GM12878 (cell line): ENCODE results near the gene EYA2. TPM values are rescaled to one million over a fixed set of nuclear protein-coding genes. Genes with fewer than 3 reads are reported as not detected.

Experiments used
- ATAC-seq: fragments of 200-7000 bp; cut with Tn5 transposase; 3 replicates; pipeline ENCODE4 v1.9.1; 2020; ENCODE audit warnings: mild to moderate bottlenecking, moderate library complexity
- BruUV-seq: library from RNA; stranded (reverse); fragments of 400-500 nt; replicated peaks from 2 replicates; lab custom pipeline; 2021; lab: Mats Ljungman, UMichigan
- CTCF ChIA-PET: fragments of 300-600 bp; sonication (Branson Sonifier 250); formaldehyde crosslinking; extraction: SDS; loops from one replicate; lab custom pipeline; 2021; ENCODE audit warnings: inconsistent platforms; lab: Yijun Ruan, JAX
- POLR2A ChIA-PET: fragments of 350-600 bp; formaldehyde crosslinking; extraction: SDS; loops from one replicate; lab custom pipeline; 2021; ENCODE audit warnings: inconsistent platforms; lab: Charles Lee
- RAD21 ChIA-PET: fragments of 300-600 bp; sonication (Branson Sonifier 250); formaldehyde crosslinking; loops from one replicate; lab custom pipeline; 2023; ENCODE audit warnings: antibody characterized with exemption; ENCODE audit not compliant: unreplicated experiment; lab: Charles Lee
- SMC1A ChIA-PET: fragments of 300-600 bp; sonication (Branson Sonifier 250); formaldehyde crosslinking; loops from one replicate; lab custom pipeline; 2023; ENCODE audit not compliant: unreplicated experiment, uncharacterized antibody; lab: Charles Lee
- DNase-seq: peaks from one replicate; pipeline ENCODE4 v3.0.0-alpha.2; 2011; ENCODE audit warnings: low read depth, low spot score
- FAIRE-seq: peaks from 3 replicates; lab custom pipeline; 2011; peaks lifted over from hg19 to GRCh38; lab: Jason Lieb, UNC
- H2AFZ ChIP-seq: 2 replicates; pipeline ENCODE4 v1.6.0; 2011; ENCODE audit warnings: low read depth, low read length, control low read depth; ENCODE audit not compliant: control insufficient read depth
- H3K27ac ChIP-seq: 2 replicates; pipeline ENCODE4 v1.5.1; 2011; ENCODE audit warnings: control low read depth; ENCODE audit not compliant: control insufficient read depth, insufficient read depth
- H3K27me3 ChIP-seq, 2 experiments: replicated peaks in 1 of 2; 2 replicates each; pipeline versions ENCODE4 v1.6.0 to v1.6.1; 2011; ENCODE audit warnings: low read length in 1 of 2; ENCODE audit not compliant: control insufficient read depth in 2 of 2, insufficient read depth in 2 of 2
- H3K36me3 ChIP-seq, 2 experiments: 2 replicates each; pipeline ENCODE4 v1.5.1; 2011; ENCODE audit warnings: low read length in 1 of 2; ENCODE audit not compliant: control insufficient read depth in 2 of 2, insufficient read depth in 2 of 2
- H3K4me1 ChIP-seq: 2 replicates; pipeline ENCODE4 v1.6.1; 2011; ENCODE audit warnings: mild to moderate bottlenecking, low read length, moderate library complexity, mixed read lengths; ENCODE audit not compliant: control insufficient read depth, insufficient read depth
- H3K4me2 ChIP-seq: 2 replicates; pipeline ENCODE4 v1.6.0; 2011; ENCODE audit warnings: control low read depth; ENCODE audit not compliant: control insufficient read depth, insufficient read depth
- H3K4me3 ChIP-seq: fragments of 200-600 bp; sonication (generic); 2 replicates; pipeline ENCODE4 v1.5.1; 2016
- H3K79me2 ChIP-seq: 2 replicates; pipeline ENCODE4 v1.6.0; 2011; ENCODE audit warnings: low read length; ENCODE audit not compliant: control insufficient read depth, insufficient read depth
- H3K9ac ChIP-seq: 2 replicates; pipeline ENCODE4 v1.8.0; 2011; ENCODE audit warnings: low read length, control low read depth, mixed read lengths; ENCODE audit not compliant: control insufficient read depth, insufficient read depth
- H3K9me3 ChIP-seq: replicated peaks from 3 replicates; pipeline ENCODE4 v1.5.1; 2011; ENCODE audit warnings: mild to moderate bottlenecking, low read length; ENCODE audit not compliant: control insufficient read depth, insufficient read depth
- H4K20me1 ChIP-seq: 2 replicates; pipeline ENCODE4 v1.6.0; 2011; ENCODE audit not compliant: control insufficient read depth, insufficient read depth
- BCL3 ChIP-seq: IDR thresholded peaks from 2 replicates; pipeline ENCODE4 v1.6.1; 2011; ENCODE audit warnings: borderline replicate concordance, low read depth, mild to moderate bottlenecking, moderate library complexity, low read length; ENCODE audit not compliant: insufficient read depth, poor library complexity, severe bottlenecking
- EED ChIP-seq: sonication (generic); IDR thresholded peaks from 2 replicates; pipeline ENCODE4 v1.6.1; 2016; ENCODE audit warnings: antibody characterized with exemption, low read depth
- ETV6 ChIP-seq, 2 experiments: fragments of 450-650 bp in 1 of 2; IDR thresholded peaks in 1 of 2; conservative IDR thresholded peaks in 1 of 2; 2 replicates each; pipeline ENCODE4 v1.6.1; 2014; ENCODE audit warnings: antibody characterized with exemption in 1 of 2, borderline replicate concordance in 1 of 2, low read depth in 1 of 2, mild to moderate bottlenecking in 1 of 2, moderate library complexity in 1 of 2
- IKZF2 ChIP-seq, 2 experiments: fragments of 450-650 bp; IDR thresholded peaks; 2 replicates each; pipeline ENCODE4 v1.6.1; 2017; ENCODE audit warnings: mild to moderate bottlenecking in 2 of 2, moderate library complexity in 2 of 2
- LARP7 ChIP-seq: fragments of 450-650 bp; IDR thresholded peaks from 2 replicates; pipeline ENCODE4 v1.6.1; 2017; ENCODE audit warnings: mild to moderate bottlenecking
- NBN ChIP-seq: fragments of 450-650 bp; IDR thresholded peaks from 2 replicates; pipeline ENCODE4 v1.6.1; 2016
- NKRF ChIP-seq: fragments of 450-650 bp; conservative IDR thresholded peaks from 2 replicates; pipeline ENCODE4 v1.6.1; 2017; ENCODE audit warnings: mild to moderate bottlenecking, moderate library complexity
- PAX5 ChIP-seq: IDR thresholded peaks from 2 replicates; pipeline ENCODE4 v1.6.1; 2011; ENCODE audit warnings: low read depth, low read length, borderline replicate concordance
- RBBP5 ChIP-seq: fragments of 200-600 bp; sonication (generic); conservative IDR thresholded peaks from 2 replicates; pipeline ENCODE4 v1.6.1; 2016
- SRF ChIP-seq, 2 experiments: IDR thresholded peaks; 2 replicates each; pipeline ENCODE4 v1.6.1; 2011; ENCODE audit warnings: low read depth in 2 of 2, low read length in 2 of 2, mild to moderate bottlenecking in 1 of 2, moderate library complexity in 1 of 2
- STAT1 ChIP-seq: fragments of 450-650 bp; conservative IDR thresholded peaks from 2 replicates; pipeline ENCODE4 v1.6.1; 2014; ENCODE audit warnings: antibody characterized with exemption, mild to moderate bottlenecking
- WRNIP1 ChIP-seq: IDR thresholded peaks from 2 replicates; pipeline ENCODE4 v1.6.1; 2011; ENCODE audit warnings: low read depth, low read length, improper control_type of control experiment, borderline replicate concordance
- YBX1 ChIP-seq: fragments of 450-650 bp; IDR thresholded peaks from 2 replicates; pipeline ENCODE4 v1.6.1; 2016; ENCODE audit warnings: antibody characterized with exemption
- ZNF274 ChIP-seq: IDR thresholded peaks from one replicate; pipeline ENCODE4 v1.8.0; 2011; ENCODE audit not compliant: insufficient read length, insufficient read depth
- WGBS: methylation state at CpG from one replicate; pipeline ENCODE4 v1.1.6; 2016; ENCODE audit warnings: low lambda C conversion rate; ENCODE audit not compliant: insufficient replicate concordance, insufficient coverage; ENCODE audit errors: missing lambda C conversion rate; 5-methylcytosine and 5-hydroxymethylcytosine counted together
- in situ Hi-C: fragments of 300-500 bp; cut with MboI; formaldehyde crosslinking; loops from 9 replicates; pipeline ENCODE4 v1.14.3; 2018; ENCODE audit warnings: mixed read lengths
- intact Hi-C: fragments of 100-400 bp; cut with micrococcal nuclease; formaldehyde crosslinking; loops from one replicate; pipeline ENCODE4 v1.14.2; 2022; ENCODE audit not compliant: unreplicated experiment
- polyA plus RNA-seq, 11 experiments: library from polyadenylated mRNA; depleted of rRNA in 4 of 11; unstranded in 6 of 11; stranded (reverse) in 5 of 11; fragments of >200 nt; fragmentation: Nextera tagmentation in 4 of 11; fragmentation: Illumina TruSeq in 1 of 11; extraction: Ambion mirVana in 4 of 11; extraction: Trizol in 1 of 11; gene quantifications; 1 replicate in 1 of 11; 2 replicates in 10 of 11; pipeline versions ENCODE4 v1.2.1 to v1.2.3, GENCODE V29; 2011 to 2016; ENCODE audit warnings: inconsistent platforms in 2 of 11, missing spikeins in 2 of 11, low read depth in 1 of 11
- total RNA-seq, 4 experiments: library from RNA; depleted of rRNA in 3 of 4; stranded (reverse); fragments of >200 nt in 3 of 4; fragmentation: Illumina TruSeq in 1 of 4; extraction: Trizol in 1 of 4; gene quantifications; 2 replicates each; pipeline versions ENCODE4 v1.2.1 to v1.2.3, GENCODE V29; 2013 to 2021

EYA2 gene
- total and polyA plus RNA-seq, 10 of the 15 experiments (the other 5 are each of a cell fraction or from before 2014, with no cell fraction given) = 0.20 TPM; not detected in 9

- no peak overlapping the region for H3K4me2 ChIP-seq
- intact Hi-C loops (no loop called here), in situ Hi-C loops (no loop called here)
- ChIA-PET POLR2A (no interaction called here), CTCF (interaction anchor here (0.7 to 3.8 kb wide), 5 partner anchors 11 to 161 kb away, joined by 3 to 38 read pairs (median 3); no protein-coding TSS in a partner anchor), RAD21 (no interaction called here), SMC1A (no interaction called here)
- no peak overlapping the region for H3K27ac ChIP-seq
- no peak overlapping the region for H3K4me3 ChIP-seq
- no peak for DNase-seq
- H2AFZ ChIP-seq = no peak overlapping the region
- BruUV-seq = no TSS peak
- H3K9ac ChIP-seq = no peak overlapping the region
- H3K36me3 ChIP-seq = peaks cover 32 to 39% of the 10 kb centered on the region in 2 experiments
- ATAC-seq = no peak
- H3K79me2 ChIP-seq = no peaks in the 10 kb centered on the region
- H4K20me1 ChIP-seq = no peaks in the 10 kb centered on the region
- H3K27me3 ChIP-seq = no peaks in the 10 kb centered on the region
- H3K9me3 ChIP-seq = no peaks in the 10 kb centered on the region
- no peaks in the 10 kb centered on the region; the same call in 1 of the 2 replicates for H3K4me1 ChIP-seq
- TF ChIP-seq YBX1 = no peak
- TF ChIP-seq ETV6 (conservative IDR thresholded peaks at IDR 0.05 in 1 of 2, IDR thresholded peaks at IDR 0.05 in 1 of 2; ENCODE audit: borderline replicate concordance in 1 of 2, low read depth in 1 of 2) = peak in 1 of 2 experiments; percentile 80; a peak in 2 of 4 replicates
- TF ChIP-seq RBBP5 = no peak
- TF ChIP-seq WRNIP1 = no peak
- 83% methylated on average over 7 of the region's 12 CpGs for WGBS
- no peak for FAIRE-seq
Observed at GRCh38 chr20:47222468-47223119, 328.0 kb downstream of the EYA2 start.

DNA sequence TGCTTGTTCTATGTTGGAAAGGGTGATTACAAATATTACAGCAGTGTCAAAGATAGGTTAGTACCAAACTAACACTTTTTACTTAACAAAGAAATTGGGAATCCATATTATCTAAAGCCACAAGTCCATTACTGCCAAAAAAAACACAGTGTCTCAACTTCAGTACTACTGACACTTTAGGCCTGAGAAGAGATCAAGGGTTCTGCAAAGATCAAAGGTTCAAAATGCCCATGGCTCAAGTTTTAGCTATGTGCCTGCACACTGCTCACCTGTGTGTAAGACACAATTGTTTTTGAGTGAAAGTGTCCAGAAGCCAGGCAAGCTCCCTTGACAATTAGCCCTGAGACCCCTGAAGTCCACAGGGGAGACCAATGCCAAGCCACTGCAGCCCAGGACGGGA, 329.3 kb downstream of the EYA2 start:
- Histone ChIP-seq H3K9me3 (no peaks in the 10 kb centered on the region), H3K4me2 (no peak overlapping the region), H3K9ac (no peak overlapping the region), H3K36me3 (peaks cover 29 to 45% of the 10 kb centered on the region in 2 experiments), H3K27me3 (no peaks in the 10 kb centered on the region), H3K4me1 (no peaks in the 10 kb centered on the region; the same call in 1 of the 2 replicates), H4K20me1 (no peaks in the 10 kb centered on the region), H3K27ac (no peak overlapping the region), H3K4me3 (no peak overlapping the region), H3K79me2 (no peaks in the 10 kb centered on the region), H2AFZ (no peak overlapping the region)
- DNase-seq (no peak), ATAC-seq (no peak), FAIRE-seq (no peak)
- CTCF ChIA-PET = interaction anchor here (1.3 to 3.8 kb wide), 3 partner anchors 17 to 159 kb away, joined by 3 to 38 read pairs (median 4); no protein-coding TSS in a partner anchor
- POLR2A ChIA-PET = interaction anchor here (0.6 kb wide), 1 partner anchor 30 kb away, joined by 3 read pairs; no protein-coding TSS in a partner anchor
- intact Hi-C loops (no loop called here), in situ Hi-C loops (no loop called here)
- BruUV-seq = no TSS peak
- WGBS = 100% methylated on average over 1 of the region's 1 CpG
- RAD21 ChIA-PET = interaction anchor here (0.9 to 1.3 kb wide), 2 partner anchors 158 to 160 kb away, joined by 3 read pairs; no protein-coding TSS in a partner anchor
- SMC1A ChIA-PET = no interaction called here
- TF ChIP-seq NKRF (no peak), ZNF274 (no peak), STAT1 (no peak), NBN (no peak), PAX5 (no peak), IKZF2 (IDR thresholded peaks at IDR 0.05) (no peak), LARP7 (no peak), SRF (IDR thresholded peaks at IDR 0.05; ENCODE audit: low read depth in 2 of 2, low read length in 2 of 2) (no peak), BCL3 (no peak), EED (no peak)
